ENCODE data around the gene CADPS. TPM values are rescaled to one million over a fixed set of nuclear protein-coding genes. Genes with fewer than 3 reads are reported as not detected.

CADPS gene
- total RNA-seq, 1 experiment from 2014 or later, result not detected

- no peak for DNase-seq (ENCODE audit: low read depth, low spot score)
- no peaks in the 10 kb centered on the region for H3K36me3 ChIP-seq (ENCODE audit: control insufficient read depth, insufficient read depth, low read length)
- intact Hi-C loops (cut with micrococcal nuclease; ENCODE audit: unreplicated experiment) (no loop called here), in situ Hi-C loops (cut with HindIII; ENCODE audit: low pct_unique_long_range_greater_than_20kb, low sequenced_read_pairs) (no loop called here)
- no peak for ATAC-seq
- ChIA-PET CTCF (no interaction called here), POLR2A (no interaction called here)
- TF ChIP-seq REST (IDR thresholded peaks at IDR 0.05; ENCODE audit: insufficient read depth in 1 of 2, low read depth in 2 of 2, low read length in 1 of 2) (no peak), TCF7L2 (IDR thresholded peaks at IDR 0.05; ENCODE audit: low read depth, low read length) (no peak), SIN3A (IDR thresholded peaks at IDR 0.05; ENCODE audit: borderline replicate concordance, insufficient read depth, low read depth, low read length) (no peak), POLR2AphosphoS5 (IDR thresholded peaks at IDR 0.05; ENCODE audit: low read depth, low read length) (no peak), CTCF (IDR thresholded peaks at IDR 0.05) (no peak)
- no peak overlapping the region for H3K27ac ChIP-seq (ENCODE audit: low read length)
- no peaks in the 10 kb centered on the region for H3K27me3 ChIP-seq (ENCODE audit: control insufficient read depth, insufficient read depth, low read length)
- BruUV-seq (replicated peaks), result no TSS peak
- no peaks in the 10 kb centered on the region for H3K4me1 ChIP-seq (ENCODE audit: control insufficient read depth, insufficient read depth, low read length)
- no peaks in the 10 kb centered on the region for H3K9me3 ChIP-seq (ENCODE audit: control insufficient read depth, insufficient read depth, low read depth, low read length)
- no peak overlapping the region for H3K4me3 ChIP-seq (ENCODE audit: low read depth in 2 of 2, low read length in 2 of 2)
Observed at GRCh38 chr3:62749130-62749529, 126.1 kb downstream of the CADPS start.

GRCh38 chr3:62737449-62737848 lies 137.8 kb downstream of the CADPS start:
- BruUV-seq (replicated peaks), result no TSS peak
- Histone ChIP-seq H3K36me3 (ENCODE audit: control insufficient read depth, insufficient read depth, low read length) (no peaks in the 10 kb centered on the region), H3K4me1 (ENCODE audit: control insufficient read depth, insufficient read depth, low read length) (no peaks in the 10 kb centered on the region), H3K27ac (ENCODE audit: low read length) (no peak overlapping the region), H3K4me3 (ENCODE audit: low read depth in 2 of 2, low read length in 2 of 2) (no peak overlapping the region), H3K9me3 (ENCODE audit: control insufficient read depth, insufficient read depth, low read depth, low read length) (no peaks in the 10 kb centered on the region), H3K27me3 (ENCODE audit: control insufficient read depth, insufficient read depth, low read length) (no peaks in the 10 kb centered on the region)
- no peak for DNase-seq (ENCODE audit: low read depth, low spot score)
- intact Hi-C loops (cut with micrococcal nuclease; ENCODE audit: unreplicated experiment), result no loop called here
- CTCF ChIA-PET, result no interaction called here
- in situ Hi-C loops (cut with HindIII; ENCODE audit: low pct_unique_long_range_greater_than_20kb, low sequenced_read_pairs), result no loop called here
- ATAC-seq, result no peak
- TF ChIP-seq SIN3A (IDR thresholded peaks at IDR 0.05; ENCODE audit: borderline replicate concordance, insufficient read depth, low read depth, low read length), result no peak
- no peak for TF ChIP-seq TCF7L2 (IDR thresholded peaks at IDR 0.05; ENCODE audit: low read depth, low read length)
- TF ChIP-seq POLR2AphosphoS5 (IDR thresholded peaks at IDR 0.05; ENCODE audit: low read depth, low read length), result no peak
- TF ChIP-seq CTCF (IDR thresholded peaks at IDR 0.05), result no peak
- TF ChIP-seq REST (IDR thresholded peaks at IDR 0.05; ENCODE audit: insufficient read depth in 1 of 2, low read depth in 2 of 2, low read length in 1 of 2), result no peak
- POLR2A ChIA-PET, result no interaction called here
